K562 (cell line): ENCODE results near the gene DNAH8. TPM values are rescaled to one million over a fixed set of nuclear protein-coding genes. Genes with fewer than 3 reads are reported as not detected.
A peak's percentile ranks its signal among the peaks of the same experiment; 100 is the strongest.

Experiments
- ARID3B ChIP-seq: fragments of 250-450 bp; sonication (Bioruptor Pico); IDR thresholded peaks from 2 replicates; pipeline ENCODE4 v1.4.0; 2020; ENCODE audit warnings: borderline replicate concordance
- C11orf30 ChIP-seq: fragments of 450-650 bp; IDR thresholded peaks from 2 replicates; pipeline ENCODE4 v1.6.1; 2016; ENCODE audit warnings: low read depth, mild to moderate bottlenecking
- CBFA2T3 ChIP-seq: fragments of 450-650 bp; IDR thresholded peaks from 2 replicates; pipeline ENCODE4 v1.6.1; 2017
- CREBBP ChIP-seq: IDR thresholded peaks from one replicate; pipeline ENCODE4 v1.6.1; 2012; ENCODE audit warnings: low read depth, mild to moderate bottlenecking, control low read depth, inconsistent platforms, low read length
- KLF10 ChIP-seq: fragments of 250-450 bp; sonication (Bioruptor Pico); IDR thresholded peaks from 2 replicates; pipeline ENCODE4 v1.6.1; 2021; ENCODE audit warnings: matching md5 sums
- MAFK ChIP-seq: IDR thresholded peaks from 2 replicates; pipeline ENCODE4 v1.6.1; 2011; ENCODE audit warnings: low read length, improper control_type of control experiment
- MGA ChIP-seq: fragments of 450-650 bp; IDR thresholded peaks from 2 replicates; pipeline ENCODE4 v1.6.1; 2016; ENCODE audit warnings: mild to moderate bottlenecking, moderate library complexity
- RBM17 ChIP-seq: fragments of 200-400 bp; formaldehyde crosslinking; IDR thresholded peaks from 2 replicates; pipeline ENCODE4 v1.6.1; 2017; ENCODE audit warnings: low read depth, mild to moderate bottlenecking, low read length, borderline replicate concordance
- RCOR1 ChIP-seq, 2 experiments: IDR thresholded peaks; 2 replicates each; pipeline ENCODE4 v1.6.1; 2012; ENCODE audit warnings: low read depth in 2 of 2, low read length in 2 of 2, borderline replicate concordance in 1 of 2, improper control_type of control experiment in 1 of 2
- SMARCE1 ChIP-seq: fragments of 450-650 bp; IDR thresholded peaks from 2 replicates; pipeline ENCODE4 v1.7.1; 2016; ENCODE audit warnings: mild to moderate bottlenecking
- TBP ChIP-seq: optimal IDR thresholded peaks from 2 replicates; pipeline ENCODE3; 2011; ENCODE audit warnings: low read depth, low read length, improper control_type of control experiment
- THRA ChIP-seq: fragments of 450-650 bp; IDR thresholded peaks from 2 replicates; pipeline ENCODE4 v1.6.1; 2017; ENCODE audit warnings: mild to moderate bottlenecking, moderate library complexity
- ZNF280B ChIP-seq: fragments of 250-450 bp; sonication (Bioruptor Pico); IDR thresholded peaks from 2 replicates; pipeline ENCODE4 v1.5.1; 2021; ENCODE audit warnings: mild to moderate bottlenecking
- ZNF282 ChIP-seq: sonication (generic); formaldehyde crosslinking; IDR thresholded peaks from 2 replicates; pipeline ENCODE4 v1.8.1; 2023; ENCODE audit warnings: missing genetic modification reagents
- polyA plus RNA-seq, 8 experiments: library from polyadenylated mRNA; depleted of rRNA in 4 of 8; stranded (reverse) in 5 of 8; unstranded in 3 of 8; fragments of >200 nt; fragmentation: Nextera tagmentation in 2 of 8; fragmentation: Illumina TruSeq in 1 of 8; extraction: Ambion mirVana in 2 of 8; extraction: Trizol in 1 of 8; gene quantifications; 2 replicates each; pipeline versions ENCODE4 v1.2.1 to v1.2.3, GENCODE V29; 2011 to 2014; ENCODE audit warnings: inconsistent platforms in 1 of 8, missing spikeins in 1 of 8
- total RNA-seq, 7 experiments: library from RNA; depleted of rRNA in 6 of 7; stranded (reverse); fragments of >200 nt in 6 of 7; fragmentation: Illumina TruSeq in 2 of 7; extraction: Trizol in 2 of 7; gene quantifications; 2 replicates each; pipeline versions ENCODE4 v1.2.1 to v1.2.3, GENCODE V29; 2011 to 2021; ENCODE audit warnings: low replicate concordance in 1 of 7

DNAH8 gene
- total and polyA plus RNA-seq, 9 of the 15 experiments (the other 6 are each of a cell fraction or from before 2014, with no cell fraction given) = 1.2 to 4.2 (median 2.9) TPM

GRCh38 chr6:38968702-38969149, 253.6 kb downstream of the DNAH8 start (continued):
- TF ChIP-seq MGA (no peak), TBP (no peak), MAFK (peak; percentile 52; the same call in 1 of the 2 replicates), RBM17 (no peak), ARID3B (CRISPR knock-in tag) (no peak), THRA (no peak), ZNF282 (no peak), ZNF280B (no peak), CREBBP (no peak), C11orf30 (peak; percentile 78), RCOR1 (IDR thresholded peaks at IDR 0.05; ENCODE audit: borderline replicate concordance in 1 of 2, low read depth in 2 of 2, low read length in 2 of 2) (no peak), KLF10 (no peak), SMARCE1 (no peak), CBFA2T3 (no peak)
